Nephron (organoid): ENCODE results near the gene LIN7A.

Source experiments
- H3K27ac Mint-ChIP-seq, 3 experiments: 2 replicates each; pipeline ENCODE4 v1.8.0; 2020; ENCODE audit warnings: mixed read lengths in 3 of 3, mild to moderate bottlenecking in 2 of 3, moderate library complexity in 1 of 3
- H3K27me3 Mint-ChIP-seq: 2 replicates; pipeline ENCODE4 v1.8.0; 2021; ENCODE audit warnings: low read depth, mild to moderate bottlenecking, moderate library complexity, mixed read lengths
- H3K36me3 Mint-ChIP-seq: 2 replicates; pipeline ENCODE4 v1.8.0; 2020; ENCODE audit warnings: low read depth, mixed read lengths
- H3K4me1 Mint-ChIP-seq: 2 replicates; pipeline ENCODE4 v1.8.0; 2020; ENCODE audit warnings: mixed read lengths
- H3K4me3 Mint-ChIP-seq, 3 experiments: 2 replicates each; pipeline ENCODE4 v1.8.0; 2020; ENCODE audit warnings: mild to moderate bottlenecking in 3 of 3, mixed read lengths in 3 of 3, moderate library complexity in 2 of 3
- H3K9me3 Mint-ChIP-seq: 2 replicates; pipeline ENCODE4 v1.8.0; 2020; ENCODE audit warnings: mixed read lengths
- CTCF ChIP-seq, 3 experiments: fragments of 200-600 bp; sonication (generic); IDR thresholded peaks; one replicate each; pipeline ENCODE4 v1.5.0; 2021; ENCODE audit warnings: antibody characterized with exemption in 3 of 3; ENCODE audit not compliant: unreplicated experiment in 3 of 3

LIN7A gene

GRCh38 chr12:80769553-80770140 is 168.1 kb downstream of the LIN7A start:
- Mint-ChIP-seq H3K27me3 (no peaks in the 10 kb centered on the region), H3K9me3 (peaks cover 12% of the 10 kb centered on the region), H3K4me3 (no peak overlapping the region), H3K27ac (no peak overlapping the region), H3K36me3 (no peaks in the 10 kb centered on the region), H3K4me1 (no peaks in the 10 kb centered on the region)
- TF ChIP-seq CTCF (IDR thresholded peaks at IDR 0.05; ENCODE audit: unreplicated experiment in 3 of 3): no peak

GRCh38 chr12:80766897-80767296 is 170.8 kb downstream of the LIN7A start:
- Mint-ChIP-seq H3K4me1 (peaks cover 18% of the 10 kb centered on the region), H3K4me3 (no peak overlapping the region), H3K9me3 (no peaks in the 10 kb centered on the region), H3K27ac (no peak overlapping the region), H3K27me3 (no peaks in the 10 kb centered on the region), H3K36me3 (no peaks in the 10 kb centered on the region)
- TF ChIP-seq CTCF (IDR thresholded peaks at IDR 0.05; ENCODE audit: unreplicated experiment in 3 of 3): no peak

- H3K4me3 Mint-ChIP-seq: no peak overlapping the region
- peaks cover 25% of the 10 kb centered on the region for H3K4me1 Mint-ChIP-seq
- no peaks in the 10 kb centered on the region for H3K9me3 Mint-ChIP-seq
- TF ChIP-seq CTCF (IDR thresholded peaks at IDR 0.05; ENCODE audit: unreplicated experiment in 3 of 3): no peak
- H3K36me3 Mint-ChIP-seq: no peaks in the 10 kb centered on the region
- H3K27me3 Mint-ChIP-seq: no peaks in the 10 kb centered on the region
- no peak overlapping the region for H3K27ac Mint-ChIP-seq
Measured at GRCh38 chr12:80766210-80766609, 171.5 kb downstream of the LIN7A start.

- Mint-ChIP-seq H3K4me1 (peaks cover 29% of the 10 kb centered on the region), H3K4me3 (peak overlapping the region in 1 of 3 experiments; percentile 28), H3K27me3 (no peaks in the 10 kb centered on the region), H3K27ac (peak overlapping the region; percentile 23 to 70 (median 44)), H3K9me3 (no peaks in the 10 kb centered on the region), H3K36me3 (no peaks in the 10 kb centered on the region)
- peak; percentile 64 to 81 (median 72) for TF ChIP-seq CTCF (IDR thresholded peaks at IDR 0.05; ENCODE audit: unreplicated experiment in 3 of 3)
Measured at GRCh38 chr12:80763874-80764273, 173.9 kb downstream of the LIN7A start.

DNA sequence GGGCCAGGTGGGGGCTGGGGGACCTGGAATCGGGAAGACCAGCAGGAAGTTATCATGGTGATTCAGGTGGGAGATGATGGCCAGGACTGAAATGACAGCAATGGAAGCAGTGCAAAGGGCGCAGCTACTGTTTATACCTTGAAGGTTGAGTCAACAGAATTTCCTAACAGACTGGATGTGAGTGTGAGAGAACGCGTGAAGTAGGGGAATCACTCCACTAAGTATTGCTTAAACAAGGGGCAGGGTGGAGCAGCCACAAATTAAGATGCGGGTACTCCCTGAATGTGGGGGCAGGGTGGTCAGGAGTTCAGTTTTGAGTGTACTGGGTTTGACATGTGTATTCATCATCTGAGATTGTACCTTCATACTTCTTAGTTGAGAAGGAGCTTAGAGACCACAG is 175.9 kb downstream of the LIN7A start:
- peak overlapping the region; percentile 9 to 33 (median 22) for H3K27ac Mint-ChIP-seq
- no peak for TF ChIP-seq CTCF (IDR thresholded peaks at IDR 0.05; ENCODE audit: unreplicated experiment in 3 of 3)

GRCh38 chr12:80756875-80757274 is 180.9 kb downstream of the LIN7A start:
- TF ChIP-seq CTCF (IDR thresholded peaks at IDR 0.05; ENCODE audit: unreplicated experiment in 3 of 3): no peak

More for the DNA sequence above, 175.9 kb downstream of the LIN7A start:
- H3K4me1 Mint-ChIP-seq: peaks cover 33% of the 10 kb centered on the region
- no peaks in the 10 kb centered on the region for H3K9me3 Mint-ChIP-seq
- H3K36me3 Mint-ChIP-seq: no peaks in the 10 kb centered on the region
- no peaks in the 10 kb centered on the region for H3K27me3 Mint-ChIP-seq
- H3K4me3 Mint-ChIP-seq: no peak overlapping the region

More at GRCh38 chr12:80756875-80757274, 180.9 kb downstream of the LIN7A start:
- H3K4me1 Mint-ChIP-seq: peaks cover 16% of the 10 kb centered on the region
- no peaks in the 10 kb centered on the region for H3K9me3 Mint-ChIP-seq
- no peak overlapping the region for H3K4me3 Mint-ChIP-seq
- H3K27ac Mint-ChIP-seq: no peak overlapping the region
- H3K27me3 Mint-ChIP-seq: no peaks in the 10 kb centered on the region
- no peaks in the 10 kb centered on the region for H3K36me3 Mint-ChIP-seq
